Mesendoderm (in vitro differentiated cells): ENCODE measurements around the gene MBNL2.

ENCODE experiments used
- DNase-seq: peaks from one replicate; pipeline ENCODE4 v3.0.0; 2013
- H2AK5ac ChIP-seq: 2 replicates; pipeline ENCODE4 v1.6.1; 2013; ENCODE audit warnings: low read length, inconsistent platforms
- H2BK120ac ChIP-seq: 2 replicates; pipeline ENCODE4 v1.6.1; 2013; ENCODE audit warnings: low read depth, mild to moderate bottlenecking, low read length, moderate library complexity, mixed read lengths
- H2BK15ac ChIP-seq: replicated peaks from 2 replicates; pipeline ENCODE4 v1.6.1; 2013; ENCODE audit warnings: low read depth, mild to moderate bottlenecking, moderate library complexity
- H2BK5ac ChIP-seq: 2 replicates; pipeline ENCODE4 v1.6.1; 2013; ENCODE audit warnings: low read length, inconsistent platforms
- H3K18ac ChIP-seq: 2 replicates; pipeline ENCODE4 v1.6.1; 2013; ENCODE audit warnings: mild to moderate bottlenecking, low read length, mixed read lengths
- H3K23ac ChIP-seq: one replicate; pipeline ENCODE4 v1.6.1; 2013; ENCODE audit warnings: low read length
- H3K27ac ChIP-seq: 2 replicates; pipeline ENCODE4 v1.5.1; 2013; ENCODE audit warnings: low read depth, mild to moderate bottlenecking, inconsistent platforms, low read length, moderate library complexity
- H3K27me3 ChIP-seq: 2 replicates; pipeline ENCODE4 v1.6.1; 2013; ENCODE audit warnings: low read length, control low read depth, mild to moderate bottlenecking, inconsistent platforms; ENCODE audit not compliant: insufficient read depth, poor library complexity
- H3K36me3 ChIP-seq: 2 replicates; pipeline ENCODE4 v1.6.1; 2013; ENCODE audit warnings: low read length, inconsistent platforms; ENCODE audit not compliant: control insufficient read depth, insufficient read depth
- H3K4ac ChIP-seq: one replicate; pipeline ENCODE4 v1.6.1; 2013; ENCODE audit warnings: low read depth, mild to moderate bottlenecking, low read length, moderate library complexity
- H3K4me1 ChIP-seq: 2 replicates; pipeline ENCODE4 v1.6.1; 2013; ENCODE audit warnings: low read depth, low read length, inconsistent platforms; ENCODE audit not compliant: control insufficient read depth
- H3K4me2 ChIP-seq: 2 replicates; pipeline ENCODE4 v1.6.1; 2013; ENCODE audit warnings: low read length
- H3K4me3 ChIP-seq: 2 replicates; pipeline ENCODE4 v1.5.1; 2013; ENCODE audit warnings: mild to moderate bottlenecking, low read length
- H3K56ac ChIP-seq: one replicate; pipeline ENCODE4 v1.6.1; 2013; ENCODE audit warnings: low read length
- H3K79me1 ChIP-seq: 2 replicates; pipeline ENCODE4 v1.6.1; 2013; ENCODE audit warnings: low read length, inconsistent platforms
- H3K79me2 ChIP-seq: 2 replicates; pipeline ENCODE4 v1.6.1; 2013; ENCODE audit warnings: mild to moderate bottlenecking, low read length; ENCODE audit not compliant: control insufficient read depth, insufficient read depth
- H3K9ac ChIP-seq: 2 replicates; pipeline ENCODE4 v1.6.1; 2013; ENCODE audit warnings: low read length, inconsistent platforms
- H4K5ac ChIP-seq: one replicate; pipeline ENCODE4 v1.6.1; 2013; ENCODE audit warnings: low read length
- H4K8ac ChIP-seq: one replicate; pipeline ENCODE4 v1.6.1; 2013; ENCODE audit warnings: low read depth, mild to moderate bottlenecking, control low read depth, low read length, moderate library complexity
- WGBS: extraction: QIAGEN DNeasy Blood & Tissue Kit; methylation state at CpG from one replicate; pipeline ENCODE4 v1.1.7; 2013; ENCODE audit warnings: low lambda C conversion rate, missing lambda C conversion rate; ENCODE audit not compliant: insufficient coverage; ENCODE audit errors: extremely low coverage; 5-methylcytosine and 5-hydroxymethylcytosine counted together

The MBNL2 gene

GRCh38 chr13:97250560-97250959, 28.4 kb downstream of the MBNL2 start:
- H2BK5ac ChIP-seq = no peak overlapping the region
- H3K4me1 ChIP-seq = no peaks in the 10 kb centered on the region
- H4K5ac ChIP-seq = no peak overlapping the region
- H2BK120ac ChIP-seq = no peak overlapping the region
- no peak overlapping the region for H3K9ac ChIP-seq
- peak overlapping the region; percentile 51 for H3K18ac ChIP-seq
- DNase-seq = no peak
- H3K27ac ChIP-seq = no peak overlapping the region
- no peak overlapping the region for H4K8ac ChIP-seq
- no peak overlapping the region for H3K56ac ChIP-seq
- no peak overlapping the region for H3K23ac ChIP-seq
- no peaks in the 10 kb centered on the region for H3K79me1 ChIP-seq
- no peaks in the 10 kb centered on the region for H3K36me3 ChIP-seq
- H2BK15ac ChIP-seq = no peak overlapping the region
- no peak overlapping the region for H3K4me2 ChIP-seq
- H3K4me3 ChIP-seq = no peak overlapping the region
- H3K79me2 ChIP-seq = no peaks in the 10 kb centered on the region
- H3K4ac ChIP-seq = no peak overlapping the region
- H3K27me3 ChIP-seq = no peaks in the 10 kb centered on the region
- no peak overlapping the region for H2AK5ac ChIP-seq

DNA sequence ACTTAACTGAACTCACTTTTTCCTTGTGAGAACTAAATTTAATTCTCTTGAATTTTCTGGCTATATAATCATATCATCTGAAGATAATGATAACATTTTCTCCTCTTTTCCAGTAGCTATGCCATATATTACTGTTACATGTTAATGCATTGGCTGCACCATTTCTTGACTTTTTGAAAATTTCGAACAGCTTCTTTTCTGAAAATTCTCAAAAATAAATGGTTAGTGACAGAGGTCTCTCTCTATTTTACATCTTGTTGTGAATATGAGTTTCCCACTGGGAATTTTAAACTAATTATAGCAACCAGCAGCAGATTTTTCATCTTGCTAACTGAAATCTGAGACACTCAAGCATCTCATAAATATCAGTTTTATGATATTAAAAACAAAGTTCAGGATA, 30.6 kb downstream of the MBNL2 start:
- no peak for DNase-seq
- H2BK120ac ChIP-seq = no peak overlapping the region
- H3K4ac ChIP-seq = no peak overlapping the region
- H3K4me1 ChIP-seq = peaks cover 2% of the 10 kb centered on the region
- H2BK5ac ChIP-seq = no peak overlapping the region
- no peak overlapping the region for H3K23ac ChIP-seq
- no peak overlapping the region for H4K5ac ChIP-seq
- no peaks in the 10 kb centered on the region for H3K79me1 ChIP-seq
- no peak overlapping the region for H3K9ac ChIP-seq
- H3K56ac ChIP-seq = no peak overlapping the region
- H3K4me2 ChIP-seq = no peak overlapping the region
- no peak overlapping the region for H3K18ac ChIP-seq
- WGBS = no CpG with 5 or more reads among the region's 1 CpG
- no peak overlapping the region for H2AK5ac ChIP-seq
- H3K4me3 ChIP-seq = no peak overlapping the region
- no peaks in the 10 kb centered on the region for H3K79me2 ChIP-seq
- no peak overlapping the region for H4K8ac ChIP-seq
- no peaks in the 10 kb centered on the region for H3K36me3 ChIP-seq
- H3K27me3 ChIP-seq = no peaks in the 10 kb centered on the region
- H3K27ac ChIP-seq = no peak overlapping the region
- no peak overlapping the region for H2BK15ac ChIP-seq

- no peak overlapping the region for H3K9ac ChIP-seq
- no peak overlapping the region for H3K56ac ChIP-seq
- WGBS = 100% methylated on average over 2 of the region's 8 CpGs
- H3K4me1 ChIP-seq = peaks cover 4% of the 10 kb centered on the region
- no peak overlapping the region for H3K4me2 ChIP-seq
- H2BK15ac ChIP-seq = no peak overlapping the region
- H3K23ac ChIP-seq = no peak overlapping the region
- no peak overlapping the region for H3K18ac ChIP-seq
- no peak overlapping the region for H4K8ac ChIP-seq
- no peaks in the 10 kb centered on the region for H3K79me2 ChIP-seq
- H4K5ac ChIP-seq = no peak overlapping the region
- DNase-seq = no peak
- H3K4ac ChIP-seq = no peak overlapping the region
- H2AK5ac ChIP-seq = no peak overlapping the region
- no peaks in the 10 kb centered on the region for H3K36me3 ChIP-seq
- H2BK120ac ChIP-seq = no peak overlapping the region
- H3K79me1 ChIP-seq = no peaks in the 10 kb centered on the region
- no peak overlapping the region for H2BK5ac ChIP-seq
- H3K4me3 ChIP-seq = no peak overlapping the region
- no peaks in the 10 kb centered on the region for H3K27me3 ChIP-seq
- H3K27ac ChIP-seq = no peak overlapping the region
These were observed 31.6 kb downstream of the MBNL2 start for GRCh38 chr13:97253581-97254293.

DNA sequence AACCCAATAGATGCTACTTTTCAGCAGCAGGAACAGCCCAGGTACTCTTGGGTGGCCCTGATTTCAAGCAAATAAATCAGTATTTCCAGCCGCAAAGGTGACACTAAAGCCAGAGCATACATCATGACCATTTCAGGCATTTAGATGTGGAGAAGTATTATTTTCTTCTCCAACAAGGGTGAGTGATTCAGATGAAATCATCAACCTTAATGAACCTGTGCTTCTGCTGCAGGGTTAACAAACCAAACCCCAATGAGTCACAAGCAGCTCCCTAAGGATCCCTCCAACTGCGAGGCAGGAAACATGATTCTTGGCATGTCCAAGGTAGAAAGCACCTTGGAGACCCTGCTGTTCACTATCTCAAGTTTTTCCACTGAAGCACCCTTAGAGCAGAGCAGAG, 32.7 kb downstream of the MBNL2 start:
- WGBS = no CpG with 5 or more reads among the region's 2 CpGs
- Histone ChIP-seq H3K4me3 (no peak overlapping the region), H2BK5ac (no peak overlapping the region), H3K4me2 (no peak overlapping the region), H3K36me3 (no peaks in the 10 kb centered on the region), H3K4ac (no peak overlapping the region), H4K5ac (no peak overlapping the region), H3K4me1 (peaks cover 4% of the 10 kb centered on the region), H3K56ac (no peak overlapping the region), H3K79me2 (no peaks in the 10 kb centered on the region), H2BK15ac (no peak overlapping the region), H3K27ac (no peak overlapping the region), H3K79me1 (no peaks in the 10 kb centered on the region), H4K8ac (no peak overlapping the region), H3K23ac (no peak overlapping the region), H3K9ac (no peak overlapping the region), H3K27me3 (no peaks in the 10 kb centered on the region), H3K18ac (no peak overlapping the region), H2BK120ac (no peak overlapping the region), H2AK5ac (no peak overlapping the region)
- peak; percentile 27 for DNase-seq

- Histone ChIP-seq H3K4ac (no peak overlapping the region), H4K5ac (no peak overlapping the region), H3K27me3 (no peaks in the 10 kb centered on the region), H3K36me3 (no peaks in the 10 kb centered on the region), H2BK120ac (no peak overlapping the region), H3K18ac (no peak overlapping the region), H3K79me1 (no peaks in the 10 kb centered on the region), H2BK5ac (no peak overlapping the region), H3K4me1 (peaks cover 4% of the 10 kb centered on the region), H3K79me2 (no peaks in the 10 kb centered on the region), H3K9ac (no peak overlapping the region), H3K56ac (no peak overlapping the region), H2BK15ac (no peak overlapping the region), H3K4me2 (no peak overlapping the region), H4K8ac (no peak overlapping the region), H3K27ac (no peak overlapping the region), H3K4me3 (no peak overlapping the region), H2AK5ac (no peak overlapping the region), H3K23ac (no peak overlapping the region)
- no peak for DNase-seq
- WGBS = no CpG with 5 or more reads among the region's 3 CpGs
These were observed 33.4 kb downstream of the MBNL2 start for GRCh38 chr13:97255515-97256021.

DNA sequence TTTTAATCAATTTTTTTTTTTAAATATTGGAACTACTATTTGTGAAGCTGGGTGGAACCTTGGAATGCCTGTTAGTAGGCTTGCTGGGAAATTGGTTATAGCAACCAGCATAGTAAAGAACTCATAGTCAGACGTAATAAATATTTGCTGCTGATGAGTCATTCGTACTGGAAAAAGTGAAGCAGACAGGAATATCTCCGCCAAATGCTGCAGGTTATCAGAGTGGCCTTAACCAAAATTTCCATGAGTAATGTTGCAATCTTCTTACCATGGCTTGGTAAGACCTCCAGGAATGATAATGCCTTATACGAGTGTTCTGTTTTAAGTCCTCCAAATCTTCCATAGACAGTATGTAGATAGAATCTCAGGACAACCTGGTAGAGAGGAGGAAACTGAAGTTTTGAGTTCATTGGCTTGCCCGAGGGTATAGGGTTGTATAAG, 34.2 kb downstream of the MBNL2 start:
- Histone ChIP-seq H3K36me3 (no peaks in the 10 kb centered on the region), H3K27ac (no peak overlapping the region), H3K79me2 (no peaks in the 10 kb centered on the region), H3K4me3 (no peak overlapping the region), H3K18ac (no peak overlapping the region), H2BK15ac (peak overlapping the region; percentile 36), H3K9ac (no peak overlapping the region), H4K5ac (no peak overlapping the region), H2BK120ac (no peak overlapping the region), H3K27me3 (no peaks in the 10 kb centered on the region), H3K4ac (no peak overlapping the region), H3K23ac (no peak overlapping the region), H3K56ac (no peak overlapping the region), H2BK5ac (no peak overlapping the region), H3K79me1 (no peaks in the 10 kb centered on the region), H2AK5ac (no peak overlapping the region), H3K4me1 (peaks cover 4% of the 10 kb centered on the region), H3K4me2 (no peak overlapping the region), H4K8ac (no peak overlapping the region)
- peak; percentile 58 for DNase-seq
- no CpG with 5 or more reads among the region's 5 CpGs for WGBS
